OCI-LY1 (cell line): ENCODE results near the gene RFX8.
"Not testable (repeated sequence)": the region's sequence is repeated elsewhere in the genome, so short reads cannot be mapped to it uniquely, and the experiment has no call there.

ENCODE experiments used
- H2AFZ ChIP-seq: fragments of 200-600 bp; sonication (generic), shearing (Covaris generic); 2 replicates; pipeline ENCODE4 v1.6.0; 2014; ENCODE audit warnings: antibody characterized with exemption, mild to moderate bottlenecking, low read length
- H3F3A ChIP-seq: fragments of 200-600 bp; sonication (generic), shearing (Covaris generic); 2 replicates; pipeline ENCODE4 v1.6.0; 2014; ENCODE audit warnings: mild to moderate bottlenecking, antibody characterized with exemption, low read length, moderate library complexity; ENCODE audit not compliant: insufficient read depth
- H3K27ac ChIP-seq: fragments of 200-600 bp; sonication (generic); 2 replicates; pipeline ENCODE4 v1.5.1; 2014; ENCODE audit warnings: low read length, mixed run types, mild to moderate bottlenecking, low read depth; ENCODE audit not compliant: poor library complexity, severe bottlenecking
- H3K27me3 ChIP-seq: fragments of 200-600 bp; sonication (generic); 2 replicates; pipeline ENCODE4 v1.6.0; 2014; ENCODE audit warnings: antibody characterized with exemption, mild to moderate bottlenecking, low read length, moderate library complexity; ENCODE audit not compliant: insufficient read depth
- H3K36me3 ChIP-seq: fragments of 200-600 bp; sonication (generic); 2 replicates; pipeline ENCODE4 v1.6.1; 2014; ENCODE audit warnings: mild to moderate bottlenecking, antibody characterized with exemption, low read length, moderate library complexity, mixed read lengths; ENCODE audit not compliant: insufficient read depth
- H3K4me1 ChIP-seq: fragments of 200-600 bp; sonication (generic); 2 replicates; pipeline ENCODE4 v1.5.1; 2014; ENCODE audit warnings: mild to moderate bottlenecking, low read length, moderate library complexity; ENCODE audit not compliant: insufficient read depth, severe bottlenecking
- H3K4me2 ChIP-seq: fragments of 200-600 bp; sonication (generic), shearing (Covaris generic); 2 replicates; pipeline ENCODE4 v1.6.1; 2014; ENCODE audit warnings: low read length
- H3K4me3 ChIP-seq: fragments of 200-600 bp; sonication (generic); 2 replicates; pipeline ENCODE4 v1.5.1; 2014; ENCODE audit warnings: low read length, low read depth, mild to moderate bottlenecking, mixed read lengths; ENCODE audit not compliant: poor library complexity, severe bottlenecking
- H3K79me2 ChIP-seq: fragments of 200-600 bp; shearing (Covaris generic); 2 replicates; pipeline ENCODE4 v1.6.1; 2016; ENCODE audit warnings: mixed run types, low read length, mixed read lengths; ENCODE audit not compliant: insufficient read depth
- H3K9ac ChIP-seq: fragments of 200-600 bp; sonication (generic), shearing (Covaris generic); 2 replicates; pipeline ENCODE4 v1.6.1; 2014; ENCODE audit warnings: mild to moderate bottlenecking, low read length, mixed read lengths
- H3K9me2 ChIP-seq: fragments of 200-600 bp; sonication (generic), shearing (Covaris generic); 2 replicates; pipeline ENCODE4 v1.6.1; 2014; ENCODE audit warnings: low read depth, mild to moderate bottlenecking, low read length, mixed read lengths
- H3K9me3 ChIP-seq: fragments of 200-600 bp; shearing (Covaris generic); 2 replicates; pipeline ENCODE4 v1.6.1; 2014; ENCODE audit warnings: low read length, mixed read lengths
- H4K20me1 ChIP-seq: fragments of 200-600 bp; sonication (generic), shearing (Covaris generic); 2 replicates; pipeline ENCODE4 v1.6.0; 2016; ENCODE audit warnings: mild to moderate bottlenecking, low read length; ENCODE audit not compliant: insufficient read depth
- EZH2 ChIP-seq: fragments of 200-600 bp; sonication (generic), shearing (Covaris generic); IDR thresholded peaks from 2 replicates; pipeline ENCODE4 v1.8.0; 2017; ENCODE audit warnings: borderline replicate concordance, mixed run types, mild to moderate bottlenecking, antibody characterized with exemption, low read length, moderate library complexity, mixed read lengths
- TF ChIP-seq, protein P1 (sequence below): fragments of 200-600 bp; sonication (generic), shearing (Covaris generic); IDR thresholded peaks from 2 replicates; pipeline ENCODE4 v1.5.1; 2017; ENCODE audit warnings: mild to moderate bottlenecking, antibody characterized with exemption, low read length, moderate library complexity, mixed read lengths

Gene RFX8

DNA sequence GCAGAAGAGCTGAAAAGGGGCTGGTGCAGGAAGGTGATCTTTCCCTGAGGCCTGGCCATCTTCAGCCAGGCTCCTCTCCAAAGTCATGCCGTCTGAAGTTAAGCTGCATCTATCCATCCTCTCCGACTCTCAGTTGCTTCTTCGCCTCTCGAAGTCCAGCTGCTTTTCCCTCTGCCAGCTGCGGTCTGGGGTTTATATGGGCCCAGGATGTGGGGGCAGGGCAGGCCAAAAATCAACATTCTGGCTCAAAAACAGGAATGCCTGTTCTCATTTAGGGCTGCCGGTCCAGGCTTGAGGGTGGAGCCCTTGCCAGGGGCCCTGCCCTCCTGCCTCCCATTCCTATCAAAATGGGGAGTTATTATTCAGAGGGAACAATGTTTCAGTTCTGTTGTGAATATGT lies 118.9 kb downstream of the RFX8 start:
- no peak for TF ChIP-seq EZH2
- TF ChIP-seq, protein P1, sequence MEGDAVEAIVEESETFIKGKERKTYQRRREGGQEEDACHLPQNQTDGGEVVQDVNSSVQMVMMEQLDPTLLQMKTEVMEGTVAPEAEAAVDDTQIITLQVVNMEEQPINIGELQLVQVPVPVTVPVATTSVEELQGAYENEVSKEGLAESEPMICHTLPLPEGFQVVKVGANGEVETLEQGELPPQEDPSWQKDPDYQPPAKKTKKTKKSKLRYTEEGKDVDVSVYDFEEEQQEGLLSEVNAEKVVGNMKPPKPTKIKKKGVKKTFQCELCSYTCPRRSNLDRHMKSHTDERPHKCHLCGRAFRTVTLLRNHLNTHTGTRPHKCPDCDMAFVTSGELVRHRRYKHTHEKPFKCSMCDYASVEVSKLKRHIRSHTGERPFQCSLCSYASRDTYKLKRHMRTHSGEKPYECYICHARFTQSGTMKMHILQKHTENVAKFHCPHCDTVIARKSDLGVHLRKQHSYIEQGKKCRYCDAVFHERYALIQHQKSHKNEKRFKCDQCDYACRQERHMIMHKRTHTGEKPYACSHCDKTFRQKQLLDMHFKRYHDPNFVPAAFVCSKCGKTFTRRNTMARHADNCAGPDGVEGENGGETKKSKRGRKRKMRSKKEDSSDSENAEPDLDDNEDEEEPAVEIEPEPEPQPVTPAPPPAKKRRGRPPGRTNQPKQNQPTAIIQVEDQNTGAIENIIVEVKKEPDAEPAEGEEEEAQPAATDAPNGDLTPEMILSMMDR = no peak
- Histone ChIP-seq H3K9me3 (no peaks in the 10 kb centered on the region), H3K27ac (no peak overlapping the region), H3K27me3 (no peaks in the 10 kb centered on the region), H3K36me3 (no peaks in the 10 kb centered on the region), H3K79me2 (no peaks in the 10 kb centered on the region), H3K4me3 (no peak overlapping the region), H2AFZ (no peak overlapping the region), H3K4me2 (no peak overlapping the region), H3K4me1 (no peaks in the 10 kb centered on the region), H4K20me1 (no peaks in the 10 kb centered on the region), H3K9me2 (no peaks in the 10 kb centered on the region), H3F3A (no peaks in the 10 kb centered on the region), H3K9ac (no peak overlapping the region)

DNA sequence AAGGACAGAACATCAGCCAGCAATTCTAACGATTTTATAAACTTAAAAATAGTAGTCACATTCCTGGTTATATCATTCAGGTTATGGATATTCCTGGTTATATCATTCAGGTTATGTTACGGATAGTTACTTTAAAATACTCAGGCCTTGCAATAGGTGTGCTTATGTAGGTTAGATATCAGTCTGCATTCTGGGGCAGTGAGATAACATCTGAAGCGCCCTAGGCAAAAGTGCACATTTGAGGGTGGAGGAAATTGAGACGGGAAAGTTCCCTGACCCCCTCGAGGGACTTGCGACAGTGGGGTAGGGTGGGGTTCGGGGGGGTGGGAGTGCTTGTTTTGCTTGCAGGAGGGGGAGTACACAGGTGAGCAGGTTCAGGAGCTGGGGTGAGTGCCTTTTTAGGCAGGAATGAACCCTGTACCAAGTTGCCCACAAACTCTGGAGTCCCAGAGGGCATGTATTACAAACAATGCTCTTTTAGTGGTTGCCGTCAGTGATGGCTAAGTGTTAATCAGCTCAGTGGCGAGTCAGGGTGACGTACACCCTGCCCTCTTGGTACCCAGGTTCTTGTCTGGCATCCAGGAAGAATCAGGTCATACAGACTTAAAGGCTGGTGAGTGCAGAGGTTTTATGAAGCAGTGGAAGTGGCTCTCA lies 119.4 kb downstream of the RFX8 start:
- TF ChIP-seq, protein P1 = no peak
- no peak for TF ChIP-seq EZH2
- Histone ChIP-seq H3K27ac (no peak overlapping the region), H3K9me3 (no peaks in the 10 kb centered on the region), H3F3A (no peaks in the 10 kb centered on the region), H3K79me2 (no peaks in the 10 kb centered on the region), H3K36me3 (no peaks in the 10 kb centered on the region), H3K27me3 (no peaks in the 10 kb centered on the region), H3K4me2 (no peak overlapping the region), H3K4me1 (no peaks in the 10 kb centered on the region), H3K9ac (no peak overlapping the region), H4K20me1 (no peaks in the 10 kb centered on the region), H3K4me3 (no peak overlapping the region), H3K9me2 (no peaks in the 10 kb centered on the region), H2AFZ (no peak overlapping the region)

DNA sequence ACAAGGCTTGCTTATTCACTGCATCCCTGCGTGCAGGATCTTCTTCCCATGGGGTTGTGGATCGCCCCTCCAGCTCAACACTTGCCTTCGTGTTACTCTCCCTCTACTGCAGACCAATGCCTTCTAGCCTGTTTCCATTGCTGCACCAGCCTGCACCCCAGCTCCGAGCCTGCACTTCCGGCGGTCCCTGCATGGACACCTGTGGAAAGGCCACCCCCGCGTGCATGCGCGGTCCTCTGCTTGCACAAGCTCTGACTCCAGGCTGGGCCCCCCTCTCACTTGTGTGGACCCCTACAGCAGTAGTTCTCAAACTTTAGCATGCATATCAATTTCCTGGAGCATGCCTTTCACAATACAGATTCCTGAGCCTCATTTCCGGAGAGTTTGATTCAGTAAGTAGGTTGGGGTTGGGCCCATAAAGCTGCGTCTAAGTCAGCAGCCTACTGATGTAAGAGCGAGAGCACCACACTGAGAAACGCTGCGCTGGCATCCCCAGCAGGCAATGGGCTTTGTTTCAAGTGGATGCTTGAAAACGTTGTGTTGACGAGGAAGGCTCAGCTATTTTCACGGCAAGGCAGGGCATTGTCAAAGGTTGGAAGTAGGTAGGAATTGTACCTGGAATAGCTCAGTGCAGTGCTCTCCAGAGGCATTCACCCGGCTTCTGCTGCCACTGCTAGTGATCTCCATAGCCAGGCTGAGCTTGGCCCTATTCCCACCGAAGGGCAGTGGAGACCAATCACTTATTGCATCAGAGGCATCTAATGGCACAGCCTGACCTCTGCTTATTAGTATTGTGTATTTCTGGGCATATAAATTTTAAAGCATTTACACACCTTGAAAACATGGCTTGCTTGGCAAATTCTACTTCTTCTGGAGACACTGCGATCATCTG lies 120.2 kb downstream of the RFX8 start:
- Histone ChIP-seq H3K4me3 (no peak overlapping the region), H3K9ac (no peak overlapping the region), H3K9me3 (no peaks in the 10 kb centered on the region), H3K9me2 (no peaks in the 10 kb centered on the region), H3F3A (no peaks in the 10 kb centered on the region), H3K27ac (no peak overlapping the region), H3K4me2 (no peak overlapping the region), H3K79me2 (no peaks in the 10 kb centered on the region), H3K4me1 (no peaks in the 10 kb centered on the region), H4K20me1 (no peaks in the 10 kb centered on the region), H3K36me3 (no peaks in the 10 kb centered on the region), H2AFZ (no peak overlapping the region), H3K27me3 (no peaks in the 10 kb centered on the region)
- TF ChIP-seq, protein P1 = no peak
- no peak for TF ChIP-seq EZH2

DNA sequence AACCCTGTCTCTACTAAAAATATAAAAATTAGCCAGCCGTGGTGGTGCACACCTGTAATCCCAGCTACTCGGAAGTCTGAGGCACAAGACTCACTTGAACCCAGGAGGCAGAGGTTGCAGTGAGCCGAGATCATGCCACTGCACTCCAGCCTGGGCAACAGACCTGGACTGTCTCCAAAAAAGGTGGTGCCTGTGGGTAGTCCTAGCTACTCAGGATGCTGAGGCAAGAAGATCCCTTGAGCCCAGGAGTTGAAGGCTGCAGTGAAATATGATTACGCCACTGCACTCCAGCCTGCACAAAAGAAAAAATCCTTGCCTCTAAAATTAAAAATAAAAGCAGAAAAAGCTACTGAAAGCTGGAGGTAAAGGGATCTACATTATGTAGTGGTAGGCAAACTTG lies 122.3 kb downstream of the RFX8 start:
- not testable (repeated sequence) for H3K4me1 ChIP-seq, H3K79me2 ChIP-seq, H3K9me2 ChIP-seq, H2AFZ ChIP-seq, H3K27ac ChIP-seq, H3K36me3 ChIP-seq, H3K4me3 ChIP-seq, H3K9me3 ChIP-seq, H4K20me1 ChIP-seq, H3K27me3 ChIP-seq, H3K4me2 ChIP-seq, H3K9ac ChIP-seq, H3F3A ChIP-seq
